ENCODE measurements around the gene ZNF236.
"Not testable (repeated sequence)": the region's sequence is repeated elsewhere in the genome, so short reads cannot be mapped to it uniquely, and the experiment has no call there.

DNA sequence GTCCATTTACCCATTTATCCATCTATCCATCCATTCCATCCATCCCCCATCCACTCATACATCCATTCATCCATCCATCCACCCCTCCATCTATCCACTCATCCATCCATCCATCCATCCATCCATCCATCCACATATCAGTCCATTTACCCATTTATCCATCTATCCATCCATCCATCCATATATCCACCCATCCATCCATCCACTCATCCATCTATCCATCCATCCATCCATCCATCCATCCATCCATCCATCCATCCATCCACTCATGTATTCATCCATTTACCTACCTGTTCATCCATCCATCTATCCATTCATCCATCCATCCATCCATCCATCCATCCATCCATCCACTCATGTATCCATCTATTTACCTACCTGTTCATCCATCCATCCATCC, 196.3 kb downstream of the ZNF236 start:
- not testable (repeated sequence) for TF ChIP-seq ZNF274 (IDR thresholded peaks at IDR 0.05; ENCODE audit: low read depth, low read length); SUZ12 (IDR thresholded peaks at IDR 0.05; ENCODE audit: extremely low read depth, insufficient read depth, insufficient read length)

All from NT2/D1 (cell line).